ENCODE results near the gene SORL1-AS1. TPM values are rescaled to one million over a fixed set of nuclear protein-coding genes. Genes with fewer than 3 reads are reported as not detected.

SORL1-AS1 gene

DNA sequence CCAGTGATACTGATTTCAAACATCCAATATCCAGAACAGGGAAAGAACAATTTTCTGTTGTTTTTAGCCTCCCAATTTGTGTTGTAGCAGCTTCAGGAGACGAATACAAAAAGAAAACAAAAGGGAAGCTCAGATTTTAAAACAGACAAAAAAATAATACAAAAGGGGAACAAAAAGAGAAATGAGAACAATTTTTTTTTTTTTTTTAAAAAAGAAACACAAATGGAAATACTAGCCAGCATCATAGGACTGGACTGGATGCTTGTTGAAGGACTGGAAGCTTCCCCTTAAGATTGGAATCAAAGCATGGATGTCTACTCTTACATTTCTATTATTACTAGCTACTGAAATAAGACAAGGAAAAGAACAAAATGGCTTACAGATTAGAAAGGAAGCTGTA, 47.1 kb downstream of the SORL1-AS1 start:
- no peak for DNase-seq (ENCODE audit: low spot score, unreplicated experiment)
- TF ChIP-seq, protein P1, sequence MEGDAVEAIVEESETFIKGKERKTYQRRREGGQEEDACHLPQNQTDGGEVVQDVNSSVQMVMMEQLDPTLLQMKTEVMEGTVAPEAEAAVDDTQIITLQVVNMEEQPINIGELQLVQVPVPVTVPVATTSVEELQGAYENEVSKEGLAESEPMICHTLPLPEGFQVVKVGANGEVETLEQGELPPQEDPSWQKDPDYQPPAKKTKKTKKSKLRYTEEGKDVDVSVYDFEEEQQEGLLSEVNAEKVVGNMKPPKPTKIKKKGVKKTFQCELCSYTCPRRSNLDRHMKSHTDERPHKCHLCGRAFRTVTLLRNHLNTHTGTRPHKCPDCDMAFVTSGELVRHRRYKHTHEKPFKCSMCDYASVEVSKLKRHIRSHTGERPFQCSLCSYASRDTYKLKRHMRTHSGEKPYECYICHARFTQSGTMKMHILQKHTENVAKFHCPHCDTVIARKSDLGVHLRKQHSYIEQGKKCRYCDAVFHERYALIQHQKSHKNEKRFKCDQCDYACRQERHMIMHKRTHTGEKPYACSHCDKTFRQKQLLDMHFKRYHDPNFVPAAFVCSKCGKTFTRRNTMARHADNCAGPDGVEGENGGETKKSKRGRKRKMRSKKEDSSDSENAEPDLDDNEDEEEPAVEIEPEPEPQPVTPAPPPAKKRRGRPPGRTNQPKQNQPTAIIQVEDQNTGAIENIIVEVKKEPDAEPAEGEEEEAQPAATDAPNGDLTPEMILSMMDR (IDR thresholded peaks at IDR 0.05; ENCODE audit: unreplicated experiment): no peak
- H3K27me3 Mint-ChIP-seq: no peaks in the 10 kb centered on the region
- peaks cover 13% of the 10 kb centered on the region for H3K9me3 Mint-ChIP-seq (ENCODE audit: low read depth)
- H3K27ac Mint-ChIP-seq: no peak overlapping the region
- H3K4me1 Mint-ChIP-seq (ENCODE audit: low read depth): no peaks in the 10 kb centered on the region
- H3K4me3 Mint-ChIP-seq (ENCODE audit: low read depth): no peak overlapping the region
- peaks cover 1% of the 10 kb centered on the region for H3K36me3 Mint-ChIP-seq (ENCODE audit: insufficient read depth)

DNA sequence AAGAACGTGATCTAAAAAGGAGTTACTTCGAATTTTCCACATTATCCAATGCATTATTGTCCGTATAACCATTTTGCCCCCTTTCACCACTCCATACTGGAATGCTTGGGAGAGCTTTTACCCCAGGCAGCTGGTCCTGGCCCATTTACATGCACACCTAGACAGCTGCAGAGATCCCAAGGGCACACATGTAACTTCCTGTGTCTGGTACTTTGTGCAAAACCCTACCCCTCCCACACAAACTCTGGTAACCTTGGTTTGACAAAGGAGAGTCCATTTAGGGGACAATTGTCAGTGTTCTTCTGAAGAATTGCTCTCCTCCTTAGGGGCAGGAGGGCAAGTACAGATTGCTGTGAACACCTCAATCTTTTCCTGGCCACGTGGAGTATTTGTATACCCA, 58.0 kb downstream of the SORL1-AS1 start:
- no peak overlapping the region for H3K4me3 Mint-ChIP-seq (ENCODE audit: low read depth)
- TF ChIP-seq, protein P1 (IDR thresholded peaks at IDR 0.05; ENCODE audit: unreplicated experiment): no peak
- peaks cover 1% of the 10 kb centered on the region for H3K4me1 Mint-ChIP-seq (ENCODE audit: low read depth)
- no peak for DNase-seq (ENCODE audit: low spot score, unreplicated experiment)
- H3K27ac Mint-ChIP-seq: no peak overlapping the region
- H3K9me3 Mint-ChIP-seq (ENCODE audit: low read depth): no peaks in the 10 kb centered on the region
- H3K36me3 Mint-ChIP-seq (ENCODE audit: insufficient read depth): no peaks in the 10 kb centered on the region
- no peaks in the 10 kb centered on the region for H3K27me3 Mint-ChIP-seq

DNA sequence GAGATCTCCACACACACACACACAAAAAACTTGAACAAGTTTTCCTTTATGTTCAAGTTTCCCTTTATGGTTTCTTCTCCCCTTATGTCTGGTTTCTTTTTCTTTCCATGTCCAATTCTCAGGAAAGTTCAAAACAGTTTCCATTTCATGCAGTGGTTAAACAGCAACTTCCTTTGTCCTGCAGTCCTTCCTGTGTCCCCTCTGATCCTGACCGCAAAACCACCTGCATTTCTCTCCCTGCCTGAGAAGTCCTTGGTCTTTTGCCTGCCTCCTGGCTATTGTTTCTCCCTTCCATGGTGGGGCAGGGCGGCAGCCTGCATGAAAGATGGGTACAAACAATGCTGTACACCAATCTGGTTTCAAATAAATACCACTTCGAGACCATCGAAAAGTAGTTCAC, 58.9 kb downstream of the SORL1-AS1 start:
- no peak for DNase-seq (ENCODE audit: low spot score, unreplicated experiment)
- H3K27ac Mint-ChIP-seq: no peak overlapping the region
- no peaks in the 10 kb centered on the region for H3K9me3 Mint-ChIP-seq (ENCODE audit: low read depth)
- no peaks in the 10 kb centered on the region for H3K36me3 Mint-ChIP-seq (ENCODE audit: insufficient read depth)
- no peaks in the 10 kb centered on the region for H3K27me3 Mint-ChIP-seq
- peaks cover 1% of the 10 kb centered on the region for H3K4me1 Mint-ChIP-seq (ENCODE audit: low read depth)
- TF ChIP-seq, protein P1 (IDR thresholded peaks at IDR 0.05; ENCODE audit: unreplicated experiment): no peak
- H3K4me3 Mint-ChIP-seq (ENCODE audit: low read depth): no peak overlapping the region

DNA sequence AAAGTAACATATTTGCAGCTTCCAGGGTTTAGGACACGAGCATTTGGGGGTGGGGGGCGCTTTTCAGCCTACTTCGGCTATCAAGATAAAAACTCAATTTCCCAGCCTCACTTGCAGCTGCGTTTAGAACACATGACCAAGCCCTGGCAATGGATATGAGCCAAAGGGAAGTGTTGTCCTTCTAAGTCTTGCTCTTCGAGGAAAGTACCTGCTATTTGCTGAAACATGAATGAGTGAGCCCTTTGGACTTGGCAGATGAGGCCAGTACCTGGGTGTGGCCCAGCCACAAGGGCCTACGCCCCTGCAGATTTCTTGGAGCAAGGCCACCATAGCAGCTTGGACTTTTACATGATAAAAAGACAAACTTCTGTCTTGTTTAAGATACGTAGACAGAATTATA, 60.9 kb downstream of the SORL1-AS1 start:
- no peak overlapping the region for H3K4me3 Mint-ChIP-seq (ENCODE audit: low read depth)

DNA sequence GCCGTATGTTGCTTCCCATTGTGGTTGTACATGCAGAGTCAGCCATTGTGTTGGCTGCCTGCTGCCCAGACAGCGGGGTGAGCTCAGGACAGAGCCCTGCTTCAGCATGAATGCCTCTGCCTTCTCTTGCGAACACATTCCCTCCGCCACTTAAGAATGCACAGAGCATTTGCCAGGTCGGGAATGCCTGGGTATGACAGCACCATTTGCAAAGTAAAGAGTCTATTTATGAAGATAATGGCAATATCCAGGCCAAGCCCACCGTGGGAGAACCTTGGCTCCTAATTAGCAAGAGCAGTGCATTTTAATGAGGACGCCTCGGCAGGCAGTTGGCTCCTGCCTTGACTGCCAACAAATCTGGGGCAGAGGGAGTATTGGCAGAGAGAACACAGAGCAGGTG, 63.1 kb downstream of the SORL1-AS1 start:
- Mint-ChIP-seq H3K9me3 (ENCODE audit: low read depth) (no peaks in the 10 kb centered on the region), H3K4me1 (ENCODE audit: low read depth) (peaks cover 1% of the 10 kb centered on the region), H3K36me3 (ENCODE audit: insufficient read depth) (no peaks in the 10 kb centered on the region), H3K4me3 (ENCODE audit: low read depth) (no peak overlapping the region), H3K27ac (no peak overlapping the region), H3K27me3 (no peaks in the 10 kb centered on the region)
- no peak for DNase-seq (ENCODE audit: low spot score, unreplicated experiment)
- TF ChIP-seq, protein P1 (IDR thresholded peaks at IDR 0.05; ENCODE audit: unreplicated experiment): no peak

More for the DNA sequence above, 60.9 kb downstream of the SORL1-AS1 start:
- Mint-ChIP-seq H3K4me1 (ENCODE audit: low read depth) (peaks cover 1% of the 10 kb centered on the region), H3K27me3 (no peaks in the 10 kb centered on the region), H3K36me3 (ENCODE audit: insufficient read depth) (no peaks in the 10 kb centered on the region), H3K27ac (no peak overlapping the region), H3K9me3 (ENCODE audit: low read depth) (no peaks in the 10 kb centered on the region)
- no peak for DNase-seq (ENCODE audit: low spot score, unreplicated experiment)
- TF ChIP-seq, protein P1 (IDR thresholded peaks at IDR 0.05; ENCODE audit: unreplicated experiment): no peak

Other genes with a start within 250 kb of the SORL1-AS1 start
- gene SC5D, start 160.2 kb downstream of the SORL1-AS1 start, total RNA-seq: 58.7 and 63.5 TPM in 2 replicates
- gene SORL1, start 653 bp downstream of the SORL1-AS1 start, total RNA-seq: 30.9 and 31.8 TPM in 2 replicates

Data from progenitor cell of endocrine pancreas (in vitro differentiated cells).